Measurements from ENCODE around the gene CBX2. TPM values are rescaled to one million over a fixed set of nuclear protein-coding genes. Genes with fewer than 3 reads are reported as not detected.

Gene CBX2
- 1.6 and 4.9 TPM in 2 replicates for total RNA-seq

DNA sequence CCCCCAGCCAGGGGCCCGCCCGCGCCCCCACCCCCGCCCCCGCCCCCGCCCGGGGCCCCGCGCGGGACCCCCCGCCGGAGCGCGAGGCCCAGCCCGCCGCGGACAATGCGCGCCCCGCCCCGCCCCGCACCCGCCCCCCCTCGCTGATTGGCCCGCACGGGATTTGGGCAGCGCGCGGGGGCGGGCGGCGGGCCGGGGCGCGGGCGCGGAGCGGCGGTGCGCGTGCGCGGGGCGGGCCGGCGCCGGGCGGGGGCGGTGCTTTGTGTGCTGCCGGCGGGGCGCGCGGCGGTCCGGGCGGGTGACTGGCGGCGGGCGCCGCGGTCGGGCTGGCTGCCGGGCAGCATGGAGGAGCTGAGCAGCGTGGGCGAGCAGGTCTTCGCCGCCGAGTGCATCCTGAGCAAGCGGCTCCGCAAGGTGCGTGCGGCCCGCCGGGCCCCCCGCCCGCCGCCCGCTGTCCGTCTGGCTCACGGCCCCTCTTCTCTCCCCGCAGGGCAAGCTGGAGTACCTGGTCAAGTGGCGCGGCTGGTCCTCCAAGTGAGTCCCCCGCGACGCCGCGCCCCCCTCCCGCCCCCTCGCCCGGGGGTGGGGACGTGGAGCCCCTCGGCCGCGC lies at the start of gene CBX2:
CBX2 (plus strand) TSS at position 255 of the 610 bp plus-strand sequence; CDS start at position 343, 88 bp downstream.

DNA sequence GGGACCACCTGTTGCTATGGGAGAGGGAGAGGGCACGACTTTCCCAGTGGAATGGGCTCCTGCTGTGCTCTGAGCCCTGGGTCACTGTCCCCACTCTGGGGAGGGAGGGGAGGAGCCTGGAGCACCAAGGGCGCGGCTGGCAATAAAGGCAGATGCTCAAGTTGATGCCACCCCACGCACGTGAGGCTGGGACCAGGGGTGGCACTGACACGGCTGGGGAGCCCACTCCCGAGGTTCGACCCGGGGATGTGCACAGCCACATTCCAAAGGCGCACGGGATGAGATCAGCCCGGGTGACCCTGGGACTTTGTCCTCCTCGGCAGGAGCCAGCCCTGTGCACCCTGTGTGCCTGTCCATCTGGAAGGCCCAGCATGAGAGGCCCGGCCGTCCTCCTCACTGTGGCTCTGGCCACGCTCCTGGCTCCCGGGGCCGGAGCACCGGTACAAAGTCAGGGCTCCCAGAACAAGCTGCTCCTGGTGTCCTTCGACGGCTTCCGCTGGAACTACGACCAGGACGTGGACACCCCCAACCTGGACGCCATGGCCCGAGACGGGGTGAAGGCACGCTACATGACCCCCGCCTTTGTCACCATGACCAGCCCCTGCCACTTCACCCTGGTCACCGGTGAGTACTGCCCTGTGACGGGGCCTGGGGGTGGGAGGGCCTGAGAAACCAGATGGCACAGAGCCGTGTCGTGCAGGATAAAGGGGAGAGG lies 47.0 kb upstream of the CBX2 start, which contains the start of gene ENPP7:
ENPP7 (plus strand) TSS at position 175 of the 715 bp plus-strand sequence; CDS start at position 372, 197 bp downstream.

DNA sequence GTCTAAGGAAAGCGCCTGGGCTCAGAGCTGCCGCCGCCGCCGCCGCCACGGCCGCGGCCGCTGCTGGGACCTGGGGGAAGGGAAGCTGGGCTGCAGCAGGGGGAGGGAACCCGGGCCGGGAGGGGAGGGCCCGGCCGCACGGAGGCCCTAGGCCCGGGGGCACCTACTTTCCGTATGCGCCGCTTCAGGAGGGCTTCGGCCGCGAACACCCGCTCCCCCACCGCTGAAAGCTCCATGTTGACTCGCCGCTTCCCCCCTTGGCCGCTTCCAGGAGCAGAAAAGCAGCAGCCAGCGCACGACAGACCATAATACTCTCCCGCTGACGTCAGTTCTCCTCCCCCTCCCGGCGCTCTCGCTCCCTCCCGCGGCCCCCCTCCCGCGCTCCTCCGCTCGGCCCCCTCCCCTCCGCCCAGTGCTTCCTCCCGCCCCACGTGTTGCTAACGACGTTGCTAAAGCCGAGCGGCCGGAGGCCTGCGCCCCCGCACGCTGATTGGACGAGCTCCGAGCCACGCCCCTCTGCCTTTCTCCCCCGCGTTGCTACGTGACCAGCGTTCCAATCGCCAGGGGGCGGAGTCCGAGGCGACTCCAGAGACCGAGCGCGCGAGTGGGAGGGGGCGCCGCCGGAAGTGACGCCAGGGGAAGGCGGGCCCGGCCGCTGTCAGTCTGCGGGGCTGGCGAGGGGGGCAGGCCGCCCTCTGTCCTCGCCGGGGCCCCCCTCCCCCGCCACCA lies 19.0 kb downstream of the CBX2 start, which contains the start of gene CBX8:
CBX8 (minus strand) TSS at position 315 of the 729 bp plus-strand sequence; CDS start at position 236, 79 bp downstream.

Other genes starting within 250 kb of the CBX2 start
- gene RBFOX3, start 167.1 kb upstream of the CBX2 start, total RNA-seq, result not detected in 2 replicates
- not detected in 2 replicates for gene ENPP7, start 47.2 kb upstream of the CBX2 start, total RNA-seq
- gene CBX8, start 18.9 kb downstream of the CBX2 start, total RNA-seq, result 3.1 and 6.2 TPM in 2 replicates
- gene CBX4, start 61.3 kb downstream of the CBX2 start, total RNA-seq, result 8.8 and 12.2 TPM in 2 replicates